NCI-H1092 treated with DMSO at 0.1 percent for 48 hours (cell line): ENCODE data around the gene CAMK2G.
A peak's percentile ranks its signal among the peaks of the same experiment; 100 is the strongest.

ENCODE experiments used
- DNase-seq: peaks from one replicate; lab custom pipeline; 2025; lab: John Stamatoyannopoulos, UW

Gene CAMK2G

GRCh38 chr10:73879296-73880173 lies 5.2 kb upstream of the CAMK2G start:
- peak; percentile 61 for DNase-seq

- DNase-seq = no peak
Observed at GRCh38 chr10:73878365-73878764, 4.0 kb upstream of the CAMK2G start.

- no peak for DNase-seq
Observed at GRCh38 chr10:73877533-73878160, 3.3 kb upstream of the CAMK2G start.

GRCh38 chr10:73876971-73877370 lies 2.6 kb upstream of the CAMK2G start:
- DNase-seq = no peak

- no peak for DNase-seq
Observed at GRCh38 chr10:73876566-73876965, 2.2 kb upstream of the CAMK2G start.

- DNase-seq = no peak
Observed at GRCh38 chr10:73876157-73876556, 1.8 kb upstream of the CAMK2G start.

GRCh38 chr10:73875139-73875475 lies 752 bp upstream of the CAMK2G start:
- DNase-seq = no peak

GRCh38 chr10:73873838-73874215 lies 528 bp downstream of the CAMK2G start:
- no peak for DNase-seq

- DNase-seq = no peak
Observed at GRCh38 chr10:73873142-73873837, 1.1 kb downstream of the CAMK2G start.

GRCh38 chr10:73872190-73872710 lies 2.1 kb downstream of the CAMK2G start:
- no peak for DNase-seq

- no peak for DNase-seq
Observed at GRCh38 chr10:73871295-73872189, 2.8 kb downstream of the CAMK2G start.

GRCh38 chr10:73868655-73869195 lies 5.6 kb downstream of the CAMK2G start:
- no peak for DNase-seq

GRCh38 chr10:73867871-73868631 lies 6.3 kb downstream of the CAMK2G start:
- DNase-seq = no peak

- DNase-seq = no peak
Observed at GRCh38 chr10:73867126-73867807, 7.1 kb downstream of the CAMK2G start.

- no peak for DNase-seq
Observed at GRCh38 chr10:73866621-73867020, 7.7 kb downstream of the CAMK2G start.

GRCh38 chr10:73865459-73866442 lies 8.6 kb downstream of the CAMK2G start:
- no peak for DNase-seq

- no peak for DNase-seq
Observed at GRCh38 chr10:73865107-73865458, 9.3 kb downstream of the CAMK2G start.

- DNase-seq = no peak
Observed at GRCh38 chr10:73864229-73864628, 10.1 kb downstream of the CAMK2G start.
